ENCODE results near the gene LUZP2.

- TF ChIP-seq, protein P1, sequence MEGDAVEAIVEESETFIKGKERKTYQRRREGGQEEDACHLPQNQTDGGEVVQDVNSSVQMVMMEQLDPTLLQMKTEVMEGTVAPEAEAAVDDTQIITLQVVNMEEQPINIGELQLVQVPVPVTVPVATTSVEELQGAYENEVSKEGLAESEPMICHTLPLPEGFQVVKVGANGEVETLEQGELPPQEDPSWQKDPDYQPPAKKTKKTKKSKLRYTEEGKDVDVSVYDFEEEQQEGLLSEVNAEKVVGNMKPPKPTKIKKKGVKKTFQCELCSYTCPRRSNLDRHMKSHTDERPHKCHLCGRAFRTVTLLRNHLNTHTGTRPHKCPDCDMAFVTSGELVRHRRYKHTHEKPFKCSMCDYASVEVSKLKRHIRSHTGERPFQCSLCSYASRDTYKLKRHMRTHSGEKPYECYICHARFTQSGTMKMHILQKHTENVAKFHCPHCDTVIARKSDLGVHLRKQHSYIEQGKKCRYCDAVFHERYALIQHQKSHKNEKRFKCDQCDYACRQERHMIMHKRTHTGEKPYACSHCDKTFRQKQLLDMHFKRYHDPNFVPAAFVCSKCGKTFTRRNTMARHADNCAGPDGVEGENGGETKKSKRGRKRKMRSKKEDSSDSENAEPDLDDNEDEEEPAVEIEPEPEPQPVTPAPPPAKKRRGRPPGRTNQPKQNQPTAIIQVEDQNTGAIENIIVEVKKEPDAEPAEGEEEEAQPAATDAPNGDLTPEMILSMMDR (conservative IDR thresholded peaks at IDR 0.05; ENCODE audit: low read depth, low read length), result no peak
- TF ChIP-seq EZH2 (IDR thresholded peaks at IDR 0.05; ENCODE audit: low read length, unreplicated experiment) (no peak), EZH2phosphoT487 (IDR thresholded peaks at IDR 0.05; ENCODE audit: borderline replicate concordance, low read length) (no peak)
Observed at GRCh38 chr11:24496386-24496735, 492 bp upstream of the LUZP2 start.

Measured in PC-3 (cell line).